Measurements from ENCODE around the gene TRIM49B.
"Not testable (repeated sequence)": the region's sequence is repeated elsewhere in the genome, so short reads cannot be mapped to it uniquely, and the experiment has no call there.

TRIM49B gene

DNA sequence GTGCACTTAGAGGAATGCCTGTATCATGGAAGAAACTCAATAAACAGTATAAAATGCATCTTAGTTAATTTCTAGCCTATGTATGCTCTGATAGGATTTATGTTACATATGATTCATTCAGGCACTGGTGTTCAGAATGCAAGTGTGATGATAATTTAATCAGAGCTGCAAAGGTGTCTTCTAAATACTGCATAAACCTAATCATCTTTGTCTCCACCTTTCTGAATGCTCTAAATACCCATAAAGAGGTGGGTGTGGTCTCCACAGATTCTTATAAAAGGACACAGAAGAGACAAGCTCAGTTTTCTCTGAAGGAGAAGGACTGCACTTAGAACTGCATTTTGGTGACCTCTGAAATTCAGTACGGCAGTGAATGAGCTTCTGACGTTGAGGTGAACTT, at the start of gene TRIM49B:
Gene TRIM49B, plus strand, starts transcription at position 301 of the 400 bp plus-strand sequence. CDS start 2,777 bp downstream, outside the sequence.
- H3K4me3 ChIP-seq (ENCODE audit: low read depth, low read length); in situ Hi-C loops (cut with HindIII; ENCODE audit: low sequenced_read_pairs); DNase-seq (ENCODE audit: low read depth): not testable (repeated sequence)

DNA sequence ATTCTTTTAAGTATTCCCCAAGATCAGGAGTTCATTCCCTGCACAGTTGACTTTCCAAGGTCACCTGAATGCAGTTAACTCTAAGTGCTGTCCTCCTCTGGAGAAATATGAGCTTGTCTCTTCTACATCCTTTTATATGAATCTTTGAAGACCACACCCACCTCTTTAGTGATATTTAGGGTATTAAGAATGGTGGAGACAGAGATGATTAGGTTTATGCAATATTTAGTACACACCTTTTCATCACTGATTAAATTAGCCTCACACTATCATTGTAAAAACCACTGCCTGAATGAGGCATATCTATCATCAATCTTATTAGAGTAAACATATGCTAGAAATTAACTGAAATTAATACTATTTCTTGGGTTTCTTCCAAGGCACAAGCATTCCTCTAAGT, 44.8 kb upstream of the TRIM49B start, which contains the start of gene TRIM51G:
Gene TRIM51G, minus strand, starts transcription at position 101 of the 400 bp plus-strand sequence. CDS start 2,190 bp downstream, outside the sequence.
- H3K4me3 ChIP-seq (ENCODE audit: low read depth, low read length); DNase-seq (ENCODE audit: low read depth); in situ Hi-C loops (cut with HindIII; ENCODE audit: low sequenced_read_pairs): not testable (repeated sequence)

DNA sequence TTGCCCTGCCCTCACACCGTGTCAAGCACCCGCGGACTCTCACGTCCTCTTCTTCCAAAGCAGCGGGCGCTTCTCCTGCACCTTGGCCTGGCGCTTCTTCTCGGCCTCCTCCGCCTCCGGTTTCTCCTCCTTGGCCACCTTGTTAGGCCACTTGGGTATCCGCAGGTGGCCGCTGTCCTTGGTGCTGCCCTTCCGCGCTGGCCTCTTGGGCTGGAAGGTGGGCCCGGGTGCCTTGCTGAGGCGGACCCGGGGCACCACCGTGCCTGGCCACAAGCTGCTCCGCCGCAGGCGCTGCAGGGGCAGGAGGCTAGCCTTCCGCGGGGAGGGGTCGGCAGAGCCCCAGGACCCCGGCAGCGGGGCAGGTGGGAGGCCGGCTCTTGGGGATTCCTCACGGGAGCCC, 19.6 kb downstream of the TRIM49B start:
- DNase-seq (ENCODE audit: low read depth); in situ Hi-C loops (cut with HindIII; ENCODE audit: low sequenced_read_pairs): not testable (repeated sequence)

DNA sequence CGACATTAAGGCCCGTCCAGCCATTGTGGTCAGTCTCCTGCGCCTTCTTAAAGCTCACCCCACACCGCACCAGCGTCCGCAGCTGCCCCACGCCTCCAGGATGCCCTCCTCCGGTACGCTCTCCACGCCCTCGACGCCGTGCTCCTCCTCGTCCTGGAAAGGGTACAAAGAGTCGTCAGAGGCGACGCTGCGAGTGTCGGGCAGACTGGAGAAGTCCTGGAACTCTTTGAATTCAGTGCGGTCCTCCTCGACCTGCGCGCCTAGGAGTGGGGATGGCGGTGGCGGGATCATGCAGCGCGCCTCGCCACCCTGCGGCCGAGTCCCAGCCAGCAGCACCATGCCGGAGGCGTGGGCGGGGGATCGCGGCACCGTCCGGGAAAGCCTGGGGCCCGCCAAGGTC, 21.2 kb downstream of the TRIM49B start:
- in situ Hi-C loops (cut with HindIII; ENCODE audit: low sequenced_read_pairs); H3K4me3 ChIP-seq (ENCODE audit: low read depth, low read length); DNase-seq (ENCODE audit: low read depth): not testable (repeated sequence)

More for the DNA sequence above, 19.6 kb downstream of the TRIM49B start:
- not testable (repeated sequence) for H3K4me3 ChIP-seq (ENCODE audit: low read depth, low read length)

- in situ Hi-C loops (cut with HindIII; ENCODE audit: low sequenced_read_pairs); DNase-seq (ENCODE audit: low read depth); H3K4me3 ChIP-seq (ENCODE audit: low read depth, low read length): not testable (repeated sequence)
These were observed 30.4 kb downstream of the TRIM49B start, which contains the start of gene TRIM64C for GRCh38 chr11:49059012-49059411. TRIM64C (minus strand) TSS chr11:49059112; CDS start chr11:49059112, 0 bp downstream.

DNA sequence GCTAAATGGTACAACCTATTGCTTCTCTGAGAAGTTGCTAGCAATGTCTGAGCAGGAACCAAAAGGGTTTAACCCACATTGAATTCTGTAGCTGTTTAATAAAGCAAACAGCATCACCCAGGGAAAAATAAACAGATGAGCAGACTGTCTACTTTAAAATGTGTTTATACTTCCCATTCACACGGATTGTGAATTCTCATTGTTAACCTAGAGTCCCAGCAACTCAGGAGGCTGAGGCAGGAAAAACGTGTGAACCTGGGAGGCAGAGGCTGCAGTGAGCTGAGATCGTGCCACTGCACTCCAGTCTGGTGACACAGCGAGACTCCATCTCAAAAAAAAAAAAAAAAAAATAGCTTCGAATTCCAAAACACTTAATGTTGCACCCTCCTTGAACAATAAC, 41.3 kb downstream of the TRIM49B start:
- DNase-seq (ENCODE audit: low read depth); in situ Hi-C loops (cut with HindIII; ENCODE audit: low sequenced_read_pairs); H3K4me3 ChIP-seq (ENCODE audit: low read depth, low read length): not testable (repeated sequence)
